ENCODE results near the gene ROBO1. TPM values are rescaled to one million over a fixed set of nuclear protein-coding genes. Genes with fewer than 3 reads are reported as not detected.
"Not testable (repeated sequence)": the region's sequence is repeated elsewhere in the genome, so short reads cannot be mapped to it uniquely, and the experiment has no call there.

Gene ROBO1
- total RNA-seq, 2 experiments from 2014 or later, result 3.0 to 3.1 TPM

- Mint-ChIP-seq H3K4me1 (ENCODE audit: low read depth) (no peaks in the 10 kb centered on the region), H3K9me3 (ENCODE audit: insufficient read depth) (peaks cover 4% of the 10 kb centered on the region), H3K36me3 (ENCODE audit: low read depth) (no peaks in the 10 kb centered on the region), H3K27ac (no peak overlapping the region), H3K27me3 (ENCODE audit: low read depth) (no peaks in the 10 kb centered on the region), H3K4me3 (no peak overlapping the region)
- DNase-seq (no peak), ATAC-seq (no peak)
- POLR2A ChIA-PET, result no interaction called here
- CTCF ChIA-PET, result no interaction called here
These were observed 457.8 kb downstream of the ROBO1 start for GRCh38 chr3:79310016-79310415.

GRCh38 chr3:79306934-79307570, 460.7 kb downstream of the ROBO1 start:
- H3K4me1 Mint-ChIP-seq (ENCODE audit: low read depth), result no peaks in the 10 kb centered on the region
- CTCF ChIA-PET, result no interaction called here
- ATAC-seq, result no peak
- H3K36me3 Mint-ChIP-seq (ENCODE audit: low read depth), result no peaks in the 10 kb centered on the region
- H3K27me3 Mint-ChIP-seq (ENCODE audit: low read depth), result no peaks in the 10 kb centered on the region
- H3K27ac Mint-ChIP-seq, result no peak overlapping the region
- peaks cover under 1% of the 10 kb centered on the region for H3K9me3 Mint-ChIP-seq (ENCODE audit: insufficient read depth)
- no peak for DNase-seq
- no peak overlapping the region for H3K4me3 Mint-ChIP-seq
- POLR2A ChIA-PET, result no interaction called here

DNA sequence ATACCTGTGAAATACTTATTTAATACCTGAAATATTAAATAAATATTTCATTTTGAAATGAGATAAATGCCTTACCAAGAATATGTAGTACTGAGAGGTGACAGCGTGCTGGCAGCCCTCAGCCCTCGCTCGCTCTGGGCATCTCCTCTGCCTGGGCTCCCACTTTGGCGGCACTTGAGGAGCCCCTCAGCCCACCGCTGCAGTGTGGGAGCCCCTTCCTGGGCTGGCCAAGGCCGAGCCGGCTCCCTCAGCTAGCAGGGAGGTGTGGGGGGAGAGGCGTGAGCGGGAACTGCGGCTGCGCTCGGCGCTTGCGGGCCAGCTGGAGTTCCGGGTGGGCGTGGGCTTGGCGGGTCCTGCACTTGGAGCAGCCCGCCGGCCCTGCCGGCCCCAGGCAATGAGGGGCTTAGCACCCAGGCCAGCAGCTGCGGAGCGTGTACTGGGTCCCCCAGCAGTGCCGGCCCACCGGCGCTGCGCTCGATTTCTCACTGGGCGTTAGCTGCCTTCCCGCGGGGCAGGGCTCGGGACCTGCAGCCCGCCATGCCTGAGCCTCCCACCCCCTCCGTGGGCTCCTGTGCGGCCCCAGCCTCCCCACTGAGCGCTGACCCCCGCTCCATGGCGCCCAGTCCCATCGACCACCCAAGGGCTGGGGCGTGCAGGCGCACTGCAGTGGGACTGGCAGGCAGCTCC, 467.7 kb downstream of the ROBO1 start:
- POLR2A ChIA-PET; DNase-seq; ATAC-seq; CTCF ChIA-PET; H3K27ac Mint-ChIP-seq; H3K27me3 Mint-ChIP-seq (ENCODE audit: low read depth); H3K4me3 Mint-ChIP-seq; H3K36me3 Mint-ChIP-seq (ENCODE audit: low read depth); H3K4me1 Mint-ChIP-seq (ENCODE audit: low read depth): not testable (repeated sequence)
- H3K9me3 Mint-ChIP-seq (ENCODE audit: insufficient read depth), result peaks cover 13% of the 10 kb centered on the region

DNA sequence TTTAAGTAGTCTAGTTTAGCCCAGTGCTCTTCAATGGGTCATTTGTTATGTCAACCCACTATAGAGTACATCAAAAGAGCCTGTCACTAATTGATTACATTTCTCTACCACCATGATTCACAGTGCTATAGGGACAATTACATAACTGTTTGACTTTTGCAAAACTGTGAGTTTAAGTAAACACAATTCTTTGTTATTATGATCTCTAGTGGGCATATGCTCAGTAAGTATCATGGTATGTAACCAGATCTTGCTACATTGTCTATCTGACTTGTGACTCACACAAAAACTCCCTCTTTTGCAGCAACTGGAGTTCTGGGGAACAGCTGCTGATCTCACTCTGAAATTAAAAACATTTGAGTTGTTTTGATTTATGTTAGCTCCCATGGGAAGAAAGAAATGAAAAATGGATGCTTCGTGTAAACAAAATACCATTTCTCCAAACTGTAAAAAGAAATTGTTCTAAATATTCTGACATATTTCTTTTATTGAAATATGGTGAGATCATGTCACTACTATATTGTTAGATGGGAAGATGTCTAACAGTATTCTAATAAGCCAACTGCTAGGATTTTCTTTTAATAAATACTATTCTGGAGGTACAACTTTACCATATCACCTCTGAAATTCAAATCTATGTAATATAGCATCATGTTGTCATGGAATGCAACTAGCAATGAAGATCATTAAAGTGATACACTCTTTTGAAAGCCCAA, 470.4 kb downstream of the ROBO1 start:
- Mint-ChIP-seq H3K9me3 (ENCODE audit: insufficient read depth) (peaks cover 17% of the 10 kb centered on the region), H3K4me3 (no peak overlapping the region), H3K4me1 (ENCODE audit: low read depth) (no peaks in the 10 kb centered on the region), H3K36me3 (ENCODE audit: low read depth) (no peaks in the 10 kb centered on the region), H3K27ac (no peak overlapping the region), H3K27me3 (ENCODE audit: low read depth) (no peaks in the 10 kb centered on the region)
- CTCF ChIA-PET, result no interaction called here
- POLR2A ChIA-PET, result no interaction called here
- ATAC-seq (no peak), DNase-seq (no peak)

DNA sequence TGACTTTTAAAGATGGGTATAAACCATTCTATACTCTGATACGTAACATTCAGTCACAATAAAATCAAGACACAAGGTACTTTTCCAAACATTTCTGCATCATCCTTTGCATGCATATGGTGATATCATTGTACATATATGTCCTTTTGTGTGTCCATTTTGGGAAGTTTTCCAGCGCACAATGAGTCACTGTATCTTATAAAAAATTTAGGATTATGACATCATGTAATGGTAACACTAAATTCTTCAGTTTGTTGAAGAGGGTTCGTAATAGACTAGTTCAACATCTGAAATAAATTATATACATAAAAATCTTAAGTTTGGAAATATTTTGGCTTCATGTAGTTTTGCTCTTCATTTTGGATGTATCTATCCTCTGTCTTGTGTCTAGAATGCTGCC, 480.9 kb downstream of the ROBO1 start:
- Mint-ChIP-seq H3K4me1 (ENCODE audit: low read depth) (no peaks in the 10 kb centered on the region), H3K4me3 (no peak overlapping the region), H3K36me3 (ENCODE audit: low read depth) (no peaks in the 10 kb centered on the region), H3K9me3 (ENCODE audit: insufficient read depth) (peaks cover 3% of the 10 kb centered on the region), H3K27ac (no peak overlapping the region), H3K27me3 (ENCODE audit: low read depth) (no peaks in the 10 kb centered on the region)
- POLR2A ChIA-PET, result no interaction called here
- ATAC-seq (no peak), DNase-seq (no peak)
- CTCF ChIA-PET, result no interaction called here

GRCh38 chr3:79285871-79286270, 481.9 kb downstream of the ROBO1 start:
- DNase-seq, result no peak
- ChIA-PET CTCF (no interaction called here), POLR2A (no interaction called here)
- Mint-ChIP-seq H3K9me3 (ENCODE audit: insufficient read depth) (peaks cover 3% of the 10 kb centered on the region), H3K4me1 (ENCODE audit: low read depth) (no peaks in the 10 kb centered on the region), H3K27ac (no peak overlapping the region), H3K27me3 (ENCODE audit: low read depth) (no peaks in the 10 kb centered on the region), H3K36me3 (ENCODE audit: low read depth) (no peaks in the 10 kb centered on the region), H3K4me3 (no peak overlapping the region)
- ATAC-seq, result no peak

GRCh38 chr3:79285380-79285779, 482.4 kb downstream of the ROBO1 start:
- Mint-ChIP-seq H3K27ac (no peak overlapping the region), H3K4me1 (ENCODE audit: low read depth) (no peaks in the 10 kb centered on the region), H3K36me3 (ENCODE audit: low read depth) (no peaks in the 10 kb centered on the region), H3K9me3 (ENCODE audit: insufficient read depth) (peaks cover 3% of the 10 kb centered on the region), H3K4me3 (no peak overlapping the region), H3K27me3 (ENCODE audit: low read depth) (no peaks in the 10 kb centered on the region)
- DNase-seq (no peak), ATAC-seq (no peak)
- POLR2A ChIA-PET, result no interaction called here
- CTCF ChIA-PET, result no interaction called here

DNA sequence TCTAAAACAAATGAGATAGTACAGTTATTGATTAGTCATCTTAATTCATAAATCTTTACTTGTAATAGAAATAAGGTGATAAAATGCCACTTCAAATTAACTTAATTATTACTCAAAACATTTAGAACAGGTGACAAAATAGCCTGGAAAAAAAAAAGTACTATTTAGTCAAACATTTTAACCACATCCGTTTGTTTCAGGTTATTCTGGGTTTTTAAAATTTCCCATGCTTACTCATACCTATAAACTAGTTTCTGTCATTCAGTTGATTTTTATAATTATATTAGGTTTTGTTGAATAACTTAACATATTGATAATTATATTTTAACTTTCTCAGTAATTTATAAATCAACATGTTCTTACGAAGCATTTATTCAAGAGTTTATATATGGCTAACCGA, 483.0 kb downstream of the ROBO1 start:
- DNase-seq (no peak), ATAC-seq (no peak)
- H3K36me3 Mint-ChIP-seq (ENCODE audit: low read depth), result no peaks in the 10 kb centered on the region
- H3K27ac Mint-ChIP-seq, result no peak overlapping the region
- no peak overlapping the region for H3K4me3 Mint-ChIP-seq
- no peaks in the 10 kb centered on the region for H3K4me1 Mint-ChIP-seq (ENCODE audit: low read depth)
- no peaks in the 10 kb centered on the region for H3K27me3 Mint-ChIP-seq (ENCODE audit: low read depth)
- ChIA-PET CTCF (no interaction called here), POLR2A (no interaction called here)
- H3K9me3 Mint-ChIP-seq (ENCODE audit: insufficient read depth), result peaks cover 3% of the 10 kb centered on the region

DNA sequence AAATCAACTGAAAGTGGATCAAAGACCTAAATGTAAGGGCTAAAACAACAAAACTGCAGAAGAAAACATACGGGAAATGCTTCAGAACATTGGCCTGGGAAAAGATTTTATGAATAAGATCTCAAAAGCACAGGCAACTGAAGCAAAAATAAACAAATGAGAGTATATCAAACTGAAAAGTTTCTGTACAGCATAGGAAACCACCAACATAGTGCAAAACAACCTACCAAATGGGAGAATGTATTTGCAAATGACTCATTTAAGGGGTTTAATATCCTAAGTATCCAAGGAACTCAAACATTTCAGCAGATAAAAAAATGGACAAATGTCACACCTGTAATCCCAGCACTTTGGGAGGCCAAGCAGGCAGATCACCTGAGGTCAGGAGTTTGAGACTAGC, 489.1 kb downstream of the ROBO1 start:
- H3K27ac Mint-ChIP-seq, result no peak overlapping the region
- POLR2A ChIA-PET, result no interaction called here
- H3K9me3 Mint-ChIP-seq (ENCODE audit: insufficient read depth), result peaks cover 7% of the 10 kb centered on the region
- no peak for DNase-seq
- CTCF ChIA-PET, result no interaction called here
- no peaks in the 10 kb centered on the region for H3K27me3 Mint-ChIP-seq (ENCODE audit: low read depth)
- ATAC-seq, result no peak
- H3K4me1 Mint-ChIP-seq (ENCODE audit: low read depth), result no peaks in the 10 kb centered on the region
- no peak overlapping the region for H3K4me3 Mint-ChIP-seq
- no peaks in the 10 kb centered on the region for H3K36me3 Mint-ChIP-seq (ENCODE audit: low read depth)

GRCh38 chr3:79268422-79268821, 499.4 kb downstream of the ROBO1 start:
- Mint-ChIP-seq H3K9me3 (ENCODE audit: insufficient read depth) (peaks cover 4% of the 10 kb centered on the region), H3K36me3 (ENCODE audit: low read depth) (no peaks in the 10 kb centered on the region), H3K27ac (no peak overlapping the region), H3K4me1 (ENCODE audit: low read depth) (no peaks in the 10 kb centered on the region), H3K27me3 (ENCODE audit: low read depth) (no peaks in the 10 kb centered on the region), H3K4me3 (no peak overlapping the region)
- CTCF ChIA-PET, result no interaction called here
- ATAC-seq (no peak), DNase-seq (no peak)
- POLR2A ChIA-PET, result no interaction called here

GRCh38 chr3:79264892-79265291, 502.9 kb downstream of the ROBO1 start:
- DNase-seq (no peak), ATAC-seq (no peak)
- H3K9me3 Mint-ChIP-seq (ENCODE audit: insufficient read depth), result peaks cover 8% of the 10 kb centered on the region
- no peak overlapping the region for H3K27ac Mint-ChIP-seq
- ChIA-PET CTCF (no interaction called here), POLR2A (no interaction called here)
- H3K4me1 Mint-ChIP-seq (ENCODE audit: low read depth), result no peaks in the 10 kb centered on the region
- no peaks in the 10 kb centered on the region for H3K36me3 Mint-ChIP-seq (ENCODE audit: low read depth)
- no peaks in the 10 kb centered on the region for H3K27me3 Mint-ChIP-seq (ENCODE audit: low read depth)
- no peak overlapping the region for H3K4me3 Mint-ChIP-seq

- ATAC-seq (no peak), DNase-seq (no peak)
- no peaks in the 10 kb centered on the region for H3K36me3 Mint-ChIP-seq (ENCODE audit: low read depth)
- no peaks in the 10 kb centered on the region for H3K4me1 Mint-ChIP-seq (ENCODE audit: low read depth)
- no peak overlapping the region for H3K4me3 Mint-ChIP-seq
- no peak overlapping the region for H3K27ac Mint-ChIP-seq
- H3K9me3 Mint-ChIP-seq (ENCODE audit: insufficient read depth), result peaks cover 8% of the 10 kb centered on the region
- CTCF ChIA-PET, result no interaction called here
- no peaks in the 10 kb centered on the region for H3K27me3 Mint-ChIP-seq (ENCODE audit: low read depth)
- POLR2A ChIA-PET, result no interaction called here
These were observed 504.4 kb downstream of the ROBO1 start for GRCh38 chr3:79263423-79263822.

Data from activated CD8-positive, alpha-beta T cell treated with anti-CD3 and anti-CD28 coated beads, Interleukin-2, amount 10 ng/mL, durations not matched to agents 7 days and 5 days (primary cell).